ENCODE data around the gene HABP4.

DNA sequence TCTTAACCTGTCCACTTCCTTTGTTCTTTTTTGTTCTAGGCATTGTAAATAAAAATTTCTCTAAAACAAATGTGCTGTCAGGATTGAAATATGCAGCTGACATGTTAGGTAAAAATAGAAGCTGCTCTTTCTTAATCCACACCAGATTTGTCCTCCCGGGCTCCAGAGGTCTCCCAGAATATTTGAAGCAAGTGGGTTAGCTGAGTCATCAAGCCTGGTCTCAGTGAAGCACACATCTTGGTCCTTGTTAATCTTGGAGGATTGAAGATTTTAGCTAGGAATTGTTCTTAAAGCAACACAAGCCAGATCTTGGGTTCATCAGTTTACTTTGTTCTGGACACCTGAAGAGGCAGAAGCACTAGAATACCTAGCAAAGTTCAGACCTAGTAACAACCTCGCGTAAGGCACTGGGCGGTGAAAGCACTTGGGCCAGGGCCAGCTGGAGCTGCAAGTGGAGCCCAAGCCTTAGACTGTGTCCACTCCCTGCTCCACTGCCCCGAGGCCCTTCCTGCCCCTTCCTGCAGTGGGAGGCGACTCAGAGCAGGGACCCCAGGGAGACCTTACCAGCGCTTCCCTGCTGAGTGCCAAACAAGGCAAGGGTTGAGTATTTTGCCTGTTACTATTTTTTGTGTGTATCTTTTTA, 36.5 kb downstream of the HABP4 start:
- no peak for TF ChIP-seq HDAC2 (IDR thresholded peaks at IDR 0.05)
- no peak for TF ChIP-seq PAX8 (IDR thresholded peaks at IDR 0.05)
- TF ChIP-seq BCL11A (IDR thresholded peaks at IDR 0.05; ENCODE audit: low read depth, low read length): no peak
- no peak for TF ChIP-seq POLR2AphosphoS2 (IDR thresholded peaks at IDR 0.05; ENCODE audit: low read depth, low read length)
- TF ChIP-seq MYC (IDR thresholded peaks at IDR 0.05; ENCODE audit: insufficient read depth, insufficient read length, insufficient replicate concordance, low read length, severe bottlenecking): no peak
- TF ChIP-seq HCFC1 (IDR thresholded peaks at IDR 0.05; ENCODE audit: low read length): no peak
- TF ChIP-seq SUPT20H (IDR thresholded peaks at IDR 0.05; ENCODE audit: borderline replicate concordance, control insufficient read depth, low read depth, low read length): no peak
- TF ChIP-seq, protein P1, sequence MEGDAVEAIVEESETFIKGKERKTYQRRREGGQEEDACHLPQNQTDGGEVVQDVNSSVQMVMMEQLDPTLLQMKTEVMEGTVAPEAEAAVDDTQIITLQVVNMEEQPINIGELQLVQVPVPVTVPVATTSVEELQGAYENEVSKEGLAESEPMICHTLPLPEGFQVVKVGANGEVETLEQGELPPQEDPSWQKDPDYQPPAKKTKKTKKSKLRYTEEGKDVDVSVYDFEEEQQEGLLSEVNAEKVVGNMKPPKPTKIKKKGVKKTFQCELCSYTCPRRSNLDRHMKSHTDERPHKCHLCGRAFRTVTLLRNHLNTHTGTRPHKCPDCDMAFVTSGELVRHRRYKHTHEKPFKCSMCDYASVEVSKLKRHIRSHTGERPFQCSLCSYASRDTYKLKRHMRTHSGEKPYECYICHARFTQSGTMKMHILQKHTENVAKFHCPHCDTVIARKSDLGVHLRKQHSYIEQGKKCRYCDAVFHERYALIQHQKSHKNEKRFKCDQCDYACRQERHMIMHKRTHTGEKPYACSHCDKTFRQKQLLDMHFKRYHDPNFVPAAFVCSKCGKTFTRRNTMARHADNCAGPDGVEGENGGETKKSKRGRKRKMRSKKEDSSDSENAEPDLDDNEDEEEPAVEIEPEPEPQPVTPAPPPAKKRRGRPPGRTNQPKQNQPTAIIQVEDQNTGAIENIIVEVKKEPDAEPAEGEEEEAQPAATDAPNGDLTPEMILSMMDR (IDR thresholded peaks at IDR 0.05 in 2 of 3, conservative IDR thresholded peaks at IDR 0.05 in 1 of 3; ENCODE audit: control insufficient read depth in 2 of 3, extremely low read depth in 1 of 3, insufficient read depth in 1 of 3, low read depth in 3 of 3, low read length in 3 of 3): no peak

Measured in GM12878 (cell line).